HAP-1 (cell line): ENCODE results near the gene MRRF.

Experiments used
- DNase-seq, 2 experiments: peaks; one replicate each; pipeline ENCODE4 v3.0.0-alpha.2; 2016 to 2020; ENCODE audit warnings: low spot score in 2 of 2
- H3K27me3 ChIP-seq: fragments of 250-450 bp; sonication (Bioruptor Pico); 2 replicates; pipeline ENCODE4 v1.5.1; 2020; ENCODE audit warnings: low read depth, mild to moderate bottlenecking, moderate library complexity
- H3K36me3 ChIP-seq: fragments of 250-450 bp; sonication (Bioruptor Pico); replicated peaks from 2 replicates; pipeline ENCODE4 v1.5.1; 2020; ENCODE audit warnings: mild to moderate bottlenecking
- H3K4me1 ChIP-seq: fragments of 250-450 bp; sonication (Bioruptor Pico); 2 replicates; pipeline ENCODE4 v1.5.1; 2020; ENCODE audit warnings: mild to moderate bottlenecking
- H3K4me3 ChIP-seq: fragments of 250-450 bp; sonication (Bioruptor Pico); 2 replicates; pipeline ENCODE4 v1.5.1; 2020; ENCODE audit warnings: mild to moderate bottlenecking, moderate library complexity
- H3K9me3 ChIP-seq: fragments of 250-450 bp; sonication (Bioruptor Pico); 2 replicates; pipeline ENCODE4 v1.5.1; 2020; ENCODE audit warnings: mild to moderate bottlenecking, moderate library complexity
- in situ Hi-C: fragments of 300-500 bp; cut with MboI; formaldehyde crosslinking; loops from 3 replicates; pipeline ENCODE4 v1.14.3; 2020; ENCODE audit warnings: low sequenced_read_pairs, inconsistent platforms, mixed read lengths

Gene MRRF

DNA sequence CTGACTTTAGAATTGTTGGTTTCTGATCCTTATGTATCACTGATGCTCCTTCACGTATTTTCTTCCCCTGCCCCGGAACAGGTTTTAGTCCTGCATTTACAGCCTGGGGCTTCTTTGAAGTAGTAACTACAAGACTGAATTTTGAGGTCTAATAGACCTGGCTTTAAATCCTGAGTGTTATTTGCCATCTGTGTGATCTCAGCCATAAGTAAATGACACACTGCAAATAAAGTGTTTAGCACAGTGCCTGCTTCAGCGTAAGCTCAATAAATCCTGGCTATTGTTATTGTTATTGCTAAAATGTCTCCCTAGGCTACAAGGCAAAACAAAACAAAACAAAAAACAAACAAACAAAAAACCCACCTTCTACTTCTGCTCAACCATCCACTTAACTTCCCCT lies 20.3 kb upstream of the MRRF start:
- no peaks in the 10 kb centered on the region for H3K4me1 ChIP-seq
- no peak overlapping the region for H3K4me3 ChIP-seq
- DNase-seq: no peak
- no peaks in the 10 kb centered on the region for H3K9me3 ChIP-seq
- no peaks in the 10 kb centered on the region for H3K27me3 ChIP-seq
- in situ Hi-C loops: no loop called here
- peaks cover 48% of the 10 kb centered on the region for H3K36me3 ChIP-seq

DNA sequence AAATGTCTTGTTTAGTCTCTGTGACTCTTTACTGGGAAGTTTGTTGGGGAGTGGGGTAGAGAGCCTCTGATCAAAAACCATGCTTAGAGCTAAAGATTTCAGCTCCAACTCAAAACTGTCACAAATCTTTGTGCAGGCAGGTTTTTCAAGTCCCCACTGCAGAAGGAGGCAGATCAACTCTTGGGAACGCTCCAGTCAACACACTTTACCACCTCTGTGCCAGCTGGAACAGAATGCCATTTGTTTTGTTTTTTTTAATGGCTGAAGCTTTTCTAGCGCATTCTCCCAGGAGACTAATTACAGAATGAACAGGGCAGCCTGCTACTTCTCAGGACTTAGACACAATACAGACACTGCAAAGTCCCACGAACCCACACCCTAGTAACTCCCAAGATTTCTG lies 18.0 kb upstream of the MRRF start:
- Histone ChIP-seq H3K4me3 (no peak overlapping the region), H3K36me3 (peaks cover 58% of the 10 kb centered on the region), H3K4me1 (peaks cover 3% of the 10 kb centered on the region; the same call in 1 of the 2 replicates), H3K27me3 (no peaks in the 10 kb centered on the region), H3K9me3 (no peaks in the 10 kb centered on the region)
- DNase-seq: no peak
- in situ Hi-C loops: no loop called here

DNA sequence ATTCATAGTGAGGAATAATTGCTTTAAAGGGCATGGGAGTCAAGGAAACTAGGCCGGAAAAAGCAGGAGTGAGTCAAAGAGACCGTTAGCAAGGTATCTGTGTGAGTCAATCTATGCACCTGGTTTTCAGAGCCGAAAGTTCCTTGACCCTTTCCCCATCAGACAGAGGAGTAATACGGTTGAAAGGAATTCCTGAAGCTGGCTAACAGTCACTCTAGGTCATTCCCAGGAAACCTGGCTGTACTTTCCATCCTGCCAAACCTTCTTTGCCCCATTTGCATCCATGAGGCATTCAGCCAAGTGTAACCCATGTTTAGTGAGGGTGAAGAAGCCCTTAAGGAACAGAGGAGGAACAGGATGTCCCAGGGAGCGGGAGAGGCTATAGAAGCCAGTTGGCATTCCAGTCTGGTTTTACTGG lies 16.2 kb upstream of the MRRF start:
- H3K36me3 ChIP-seq: peaks cover 52% of the 10 kb centered on the region
- in situ Hi-C loops: no loop called here
- no peak overlapping the region for H3K4me3 ChIP-seq
- no peak for DNase-seq
- peaks cover 3% of the 10 kb centered on the region; the same call in 1 of the 2 replicates for H3K4me1 ChIP-seq
- H3K27me3 ChIP-seq: no peaks in the 10 kb centered on the region
- no peaks in the 10 kb centered on the region for H3K9me3 ChIP-seq

DNA sequence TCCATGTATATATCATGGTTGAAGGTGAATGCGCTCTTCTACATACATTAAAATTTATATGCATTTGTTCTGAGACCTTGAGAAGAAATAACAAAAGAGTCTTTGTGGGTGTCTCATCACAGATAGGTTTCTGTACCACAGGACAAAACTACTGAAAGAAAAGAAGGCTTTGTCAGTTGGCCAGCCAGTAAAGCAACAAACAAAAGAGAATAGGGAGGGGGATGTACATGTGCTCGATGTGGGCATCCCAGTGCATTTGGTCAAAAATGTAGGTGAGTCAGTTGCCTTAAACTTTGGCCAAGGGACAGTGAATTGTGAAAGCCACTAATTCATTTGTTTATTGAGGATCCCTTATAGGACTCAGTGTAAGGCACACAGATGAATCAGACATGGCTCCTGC lies 13.3 kb upstream of the MRRF start:
- in situ Hi-C loops: no loop called here
- H3K4me1 ChIP-seq: peaks cover 23% of the 10 kb centered on the region
- no peaks in the 10 kb centered on the region for H3K9me3 ChIP-seq
- H3K4me3 ChIP-seq: no peak overlapping the region
- peaks cover 33% of the 10 kb centered on the region for H3K36me3 ChIP-seq
- DNase-seq: no peak
- H3K27me3 ChIP-seq: no peaks in the 10 kb centered on the region

DNA sequence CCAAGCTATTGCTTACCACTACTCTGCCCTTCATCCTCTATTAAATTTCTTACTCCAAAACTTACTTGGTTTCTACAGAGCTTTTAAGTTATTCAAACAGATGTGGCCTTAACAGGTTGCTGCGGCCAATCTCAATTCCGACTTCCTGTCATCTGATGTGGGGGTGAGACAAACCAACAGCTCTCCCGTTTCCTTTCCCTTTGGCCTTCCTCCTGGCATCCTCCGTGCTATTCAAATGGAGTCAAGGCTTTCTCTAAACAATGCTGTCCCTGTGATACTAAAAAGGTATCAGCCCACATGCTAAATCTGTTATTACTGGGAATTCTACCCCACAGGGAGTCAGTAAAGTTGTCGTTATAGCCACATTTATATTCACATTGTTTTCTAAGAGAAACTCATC lies 11.9 kb upstream of the MRRF start:
- Histone ChIP-seq H3K9me3 (no peaks in the 10 kb centered on the region), H3K4me3 (no peak overlapping the region), H3K4me1 (peaks cover 37% of the 10 kb centered on the region), H3K27me3 (no peaks in the 10 kb centered on the region), H3K36me3 (peaks cover 27% of the 10 kb centered on the region)
- in situ Hi-C loops: no loop called here
- no peak for DNase-seq

DNA sequence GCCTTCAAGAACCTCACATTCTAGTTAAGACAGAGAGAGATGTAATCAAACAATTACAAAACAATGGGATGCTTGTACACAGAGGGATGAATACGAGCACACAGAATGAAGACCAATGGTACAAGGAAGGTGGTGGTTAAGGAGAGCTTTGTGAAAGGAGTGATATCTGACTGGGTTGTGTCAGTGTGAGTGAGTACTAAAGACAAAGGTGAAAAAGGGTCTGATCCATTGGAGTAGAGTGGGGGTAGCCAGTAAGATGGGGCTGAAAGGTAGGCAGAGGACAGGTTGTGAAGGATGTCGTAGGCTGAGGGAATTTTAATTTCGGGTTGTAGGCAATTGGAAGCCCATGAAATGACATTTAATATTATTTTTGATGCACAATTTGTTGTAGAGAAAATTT lies 9.9 kb upstream of the MRRF start:
- Histone ChIP-seq H3K4me1 (peaks cover 39% of the 10 kb centered on the region), H3K27me3 (no peaks in the 10 kb centered on the region), H3K36me3 (peaks cover 23% of the 10 kb centered on the region), H3K9me3 (no peaks in the 10 kb centered on the region), H3K4me3 (no peak overlapping the region)
- DNase-seq: no peak
- in situ Hi-C loops: no loop called here

DNA sequence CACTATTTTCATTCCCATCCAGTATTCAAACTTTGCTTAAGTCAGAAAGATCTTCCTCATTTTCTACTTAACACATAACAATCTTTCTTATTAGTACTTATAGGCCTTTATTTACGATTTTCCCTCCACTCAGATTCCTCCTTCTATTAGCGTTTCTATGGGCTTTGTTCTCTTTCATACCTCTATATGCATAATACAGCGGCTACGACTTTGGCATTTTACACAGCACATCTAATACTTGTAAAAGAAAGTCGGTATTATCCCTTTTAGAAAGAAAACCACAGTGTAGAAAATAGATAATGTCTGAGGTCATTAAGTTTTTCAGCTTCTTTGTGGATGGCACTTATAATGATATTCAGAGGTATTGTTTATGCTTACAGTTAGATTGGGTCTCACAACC lies 8.5 kb upstream of the MRRF start:
- in situ Hi-C loops: no loop called here
- no peak overlapping the region for H3K4me3 ChIP-seq
- H3K4me1 ChIP-seq: peaks cover 39% of the 10 kb centered on the region
- H3K27me3 ChIP-seq: no peaks in the 10 kb centered on the region
- peaks cover 21% of the 10 kb centered on the region for H3K36me3 ChIP-seq
- peak; percentile 57 to 99 for DNase-seq
- H3K9me3 ChIP-seq: no peaks in the 10 kb centered on the region

DNA sequence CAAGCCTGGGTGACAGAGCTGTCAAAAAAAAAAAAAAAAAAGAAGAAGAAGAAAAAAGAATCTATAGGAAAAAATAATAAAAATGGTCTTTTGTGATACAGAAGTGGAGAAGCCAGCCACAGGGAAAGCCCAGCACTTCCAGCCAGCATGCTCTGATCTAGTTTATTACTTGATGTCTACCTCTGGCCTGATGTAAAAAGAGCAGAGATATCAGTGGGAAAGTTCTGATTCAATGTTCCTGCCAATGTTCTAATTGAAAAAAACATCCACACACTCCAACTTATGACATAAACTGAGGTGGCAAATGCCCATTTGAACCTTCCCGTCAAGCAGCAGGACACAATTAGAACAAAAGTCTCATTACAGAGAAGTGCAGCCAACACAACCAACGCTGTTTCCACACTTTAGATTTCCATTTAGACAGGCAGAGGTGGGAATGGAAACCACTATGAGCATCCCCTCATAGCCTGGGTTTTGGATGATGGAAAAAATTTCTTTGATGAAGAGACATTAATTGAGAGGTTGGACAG lies 5.7 kb upstream of the MRRF start:
- peaks cover 52% of the 10 kb centered on the region for H3K4me1 ChIP-seq
- H3K4me3 ChIP-seq: no peak overlapping the region
- no peaks in the 10 kb centered on the region for H3K9me3 ChIP-seq
- no peak for DNase-seq
- in situ Hi-C loops: no loop called here
- H3K27me3 ChIP-seq: no peaks in the 10 kb centered on the region
- H3K36me3 ChIP-seq: peaks cover 14% of the 10 kb centered on the region

DNA sequence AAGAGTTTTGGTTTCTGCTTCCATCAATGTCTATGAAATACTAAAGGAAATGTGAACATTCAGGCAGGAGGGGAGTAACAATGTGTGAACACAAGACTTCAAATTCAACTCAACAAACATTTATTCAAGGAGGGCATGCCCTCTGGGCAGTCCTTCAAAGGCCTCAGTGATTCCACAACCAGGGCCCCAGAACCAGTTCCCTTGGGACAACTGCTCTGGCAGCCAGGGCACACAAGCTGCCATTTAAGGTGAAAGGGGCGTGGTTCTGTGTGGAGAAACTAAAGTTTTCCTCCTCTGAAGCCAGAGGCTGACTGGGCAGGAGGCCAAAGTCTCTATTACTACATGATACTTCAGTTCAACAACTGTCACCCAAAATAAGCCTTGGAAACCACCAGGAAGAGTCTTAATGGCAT lies 3.2 kb upstream of the MRRF start:
- Histone ChIP-seq H3K36me3 (peaks cover 26% of the 10 kb centered on the region), H3K4me3 (no peak overlapping the region), H3K27me3 (no peaks in the 10 kb centered on the region), H3K4me1 (peaks cover 37% of the 10 kb centered on the region), H3K9me3 (no peaks in the 10 kb centered on the region)
- in situ Hi-C loops: no loop called here
- peak; percentile 90 for DNase-seq

DNA sequence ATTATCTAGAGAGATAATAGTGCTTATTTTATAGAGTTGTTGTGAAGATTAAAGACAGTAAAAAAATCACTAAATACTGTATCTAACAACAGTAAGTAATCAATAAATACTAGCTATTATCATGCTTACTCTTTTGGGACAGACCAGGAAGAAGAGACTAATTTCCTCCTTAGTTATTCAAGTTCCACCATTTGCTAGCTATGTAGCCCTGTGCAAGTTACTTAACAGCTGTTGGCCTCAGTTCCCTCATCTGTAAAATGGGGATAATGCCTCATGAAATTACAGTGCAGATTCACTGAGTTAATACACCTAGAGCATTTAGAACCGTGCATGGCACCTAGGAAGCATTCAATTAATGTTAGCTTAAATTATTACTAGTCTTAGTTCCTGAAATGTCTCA lies 2.6 kb upstream of the MRRF start:
- Histone ChIP-seq H3K9me3 (no peaks in the 10 kb centered on the region), H3K27me3 (no peaks in the 10 kb centered on the region), H3K4me3 (no peak overlapping the region), H3K4me1 (peaks cover 31% of the 10 kb centered on the region), H3K36me3 (peaks cover 27% of the 10 kb centered on the region)
- in situ Hi-C loops: no loop called here
- no peak for DNase-seq

DNA sequence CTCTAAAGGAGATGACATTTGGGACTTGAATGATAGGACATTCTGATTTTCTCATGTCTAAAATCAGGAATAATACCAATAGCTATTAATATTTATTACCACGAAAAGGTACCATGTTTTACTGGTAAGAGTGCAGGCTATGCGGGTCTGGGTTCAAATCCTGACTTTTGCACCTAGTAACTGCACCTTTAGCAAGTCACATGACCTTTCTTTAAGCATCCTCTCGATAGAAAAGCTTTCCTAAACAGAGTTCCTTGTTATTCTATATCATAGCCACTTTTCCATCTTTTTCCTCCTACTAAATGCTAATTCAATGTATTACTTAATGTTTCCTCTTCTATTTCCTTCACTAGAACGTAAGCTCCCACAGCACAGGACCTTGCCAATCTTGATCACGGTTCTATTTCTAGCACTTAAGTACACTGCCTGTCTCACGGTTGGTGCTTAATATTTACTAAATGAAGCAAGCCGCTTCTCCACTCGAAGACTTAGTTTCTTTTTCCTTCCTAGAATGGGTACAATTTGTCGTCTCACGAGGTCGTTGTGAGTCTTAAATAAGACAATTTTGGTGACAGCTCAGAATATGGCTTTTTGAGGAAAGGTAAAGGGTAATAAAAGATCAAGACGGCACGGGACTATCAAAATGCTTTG lies 858 bp upstream of the MRRF start:
- no peak for DNase-seq
- Histone ChIP-seq H3K4me3 (peak overlapping the region; percentile 77), H3K36me3 (peaks cover 27% of the 10 kb centered on the region), H3K9me3 (no peaks in the 10 kb centered on the region), H3K4me1 (peaks cover 22% of the 10 kb centered on the region), H3K27me3 (no peaks in the 10 kb centered on the region)
- in situ Hi-C loops: no loop called here

DNA sequence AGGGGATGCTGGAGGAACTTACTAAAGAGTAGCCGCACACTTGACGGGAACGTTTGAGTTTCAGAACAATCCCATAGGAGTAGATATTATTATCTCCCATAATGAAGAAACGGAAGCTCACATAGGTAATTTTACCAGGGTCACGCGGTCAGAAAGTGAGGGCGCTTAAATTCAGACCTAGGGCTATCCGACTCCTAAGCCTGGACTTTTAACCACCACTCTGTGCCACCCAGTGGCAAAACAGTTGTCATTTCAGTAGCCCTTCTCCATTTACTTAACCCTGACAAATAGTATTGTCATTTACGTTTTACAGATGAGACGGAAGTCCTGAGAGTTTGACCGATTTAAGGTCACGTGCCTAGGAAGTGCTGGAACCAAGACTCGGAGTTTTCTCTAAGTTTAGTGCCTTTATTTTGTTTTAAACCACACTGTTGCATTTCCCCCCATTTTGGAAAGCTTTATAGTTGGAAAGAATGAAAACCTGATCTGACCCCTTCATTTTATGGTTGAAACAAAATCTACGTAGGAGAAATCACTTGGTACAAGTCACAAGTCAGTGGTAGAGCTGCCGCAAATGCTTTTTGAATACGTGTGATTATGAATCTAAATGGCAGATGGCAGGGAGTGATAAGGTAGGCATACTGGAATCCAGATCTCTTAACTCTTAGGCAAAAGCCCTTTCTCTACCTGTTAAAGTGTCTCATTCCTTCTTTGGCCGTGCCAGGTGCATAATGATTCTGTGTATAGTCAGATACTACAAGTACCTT lies 650 bp downstream of the MRRF start:
- H3K4me3 ChIP-seq: peak overlapping the region; percentile 77
- H3K4me1 ChIP-seq: peaks cover 22% of the 10 kb centered on the region
- in situ Hi-C loops: no loop called here
- H3K36me3 ChIP-seq: peaks cover 27% of the 10 kb centered on the region
- peak in 1 of 2 experiments; percentile 50 for DNase-seq
- no peaks in the 10 kb centered on the region for H3K9me3 ChIP-seq
- H3K27me3 ChIP-seq: no peaks in the 10 kb centered on the region

DNA sequence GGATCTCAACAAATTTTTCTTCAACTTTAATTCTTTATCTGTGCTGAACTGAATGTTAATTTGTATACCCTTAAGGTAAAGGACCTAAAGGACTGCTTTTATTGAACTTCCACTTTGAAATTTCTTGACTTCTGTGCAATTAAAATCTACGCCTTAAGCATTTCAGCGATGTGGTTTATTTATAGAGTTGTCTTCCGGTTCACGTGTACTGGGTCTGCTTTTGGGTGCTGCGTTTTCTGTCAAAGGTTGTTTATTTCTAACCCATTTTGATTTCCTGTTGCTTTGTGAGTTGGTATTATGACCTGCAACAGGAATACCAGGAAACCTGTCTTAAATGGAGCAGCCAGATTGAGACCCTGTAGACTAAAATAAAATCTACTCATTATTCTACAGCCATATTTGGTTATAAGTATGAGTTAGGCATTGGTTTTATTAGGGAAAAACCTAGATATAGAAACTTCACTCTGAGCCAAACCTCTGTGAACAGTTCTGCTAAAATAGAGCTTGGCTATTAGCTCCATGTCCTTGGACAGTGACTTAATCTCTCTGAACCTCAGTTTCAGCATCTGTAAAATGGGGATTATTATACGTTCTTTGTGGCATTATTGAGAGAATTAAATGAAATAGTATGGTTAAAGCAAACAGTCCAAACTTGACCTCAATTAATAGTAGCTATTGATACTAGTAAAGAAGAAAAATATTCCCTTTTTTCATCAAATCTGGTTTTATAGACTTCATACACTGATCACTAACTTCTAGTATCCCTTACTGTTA lies 3.5 kb downstream of the MRRF start:
- Histone ChIP-seq H3K4me3 (no peak overlapping the region), H3K36me3 (peaks cover 47% of the 10 kb centered on the region)
- in situ Hi-C loops: no loop called here

DNA sequence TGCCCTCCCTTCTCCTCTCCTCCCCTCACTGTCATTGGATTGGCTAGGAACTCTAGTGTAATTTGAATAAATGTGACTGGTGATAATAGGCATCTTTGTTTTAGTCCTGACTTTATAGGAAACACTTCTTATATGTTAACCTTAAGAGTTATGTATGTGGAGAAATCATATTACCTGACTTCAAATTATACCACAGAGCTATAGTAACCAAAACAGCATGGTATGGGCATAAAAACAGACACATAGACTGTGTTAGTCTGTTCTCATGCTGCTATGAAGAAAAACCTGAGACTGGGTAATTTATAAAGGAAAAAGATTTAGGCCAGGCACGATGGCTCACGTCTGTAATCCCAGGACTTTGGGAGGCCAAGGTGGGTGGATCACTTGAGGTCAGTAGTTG lies 9.4 kb downstream of the MRRF start:
- in situ Hi-C loops: no loop called here
- peaks cover 3% of the 10 kb centered on the region for H3K9me3 ChIP-seq
- H3K27me3 ChIP-seq: no peaks in the 10 kb centered on the region
- no peak overlapping the region for H3K4me3 ChIP-seq
- no peak for DNase-seq
- peaks cover 55% of the 10 kb centered on the region for H3K36me3 ChIP-seq
- H3K4me1 ChIP-seq: no peaks in the 10 kb centered on the region

More for the DNA sequence above, 3.5 kb downstream of the MRRF start:
- H3K9me3 ChIP-seq: no peaks in the 10 kb centered on the region
- peaks cover 11% of the 10 kb centered on the region for H3K4me1 ChIP-seq
- no peaks in the 10 kb centered on the region for H3K27me3 ChIP-seq
- DNase-seq: no peak
